ENCODE measurements around the gene ATF6B. TPM values are rescaled to one million over a fixed set of nuclear protein-coding genes. Genes with fewer than 3 reads are reported as not detected.

Gene ATF6B
- total RNA-seq, 1 donor = 27.5 TPM

- DNase-seq (ENCODE audit: insufficient read length, low spot score, missing footprints) = peak; percentile 92
Measured at GRCh38 chr6:32114796-32115195, 13.2 kb downstream of the ATF6B start.

DNA sequence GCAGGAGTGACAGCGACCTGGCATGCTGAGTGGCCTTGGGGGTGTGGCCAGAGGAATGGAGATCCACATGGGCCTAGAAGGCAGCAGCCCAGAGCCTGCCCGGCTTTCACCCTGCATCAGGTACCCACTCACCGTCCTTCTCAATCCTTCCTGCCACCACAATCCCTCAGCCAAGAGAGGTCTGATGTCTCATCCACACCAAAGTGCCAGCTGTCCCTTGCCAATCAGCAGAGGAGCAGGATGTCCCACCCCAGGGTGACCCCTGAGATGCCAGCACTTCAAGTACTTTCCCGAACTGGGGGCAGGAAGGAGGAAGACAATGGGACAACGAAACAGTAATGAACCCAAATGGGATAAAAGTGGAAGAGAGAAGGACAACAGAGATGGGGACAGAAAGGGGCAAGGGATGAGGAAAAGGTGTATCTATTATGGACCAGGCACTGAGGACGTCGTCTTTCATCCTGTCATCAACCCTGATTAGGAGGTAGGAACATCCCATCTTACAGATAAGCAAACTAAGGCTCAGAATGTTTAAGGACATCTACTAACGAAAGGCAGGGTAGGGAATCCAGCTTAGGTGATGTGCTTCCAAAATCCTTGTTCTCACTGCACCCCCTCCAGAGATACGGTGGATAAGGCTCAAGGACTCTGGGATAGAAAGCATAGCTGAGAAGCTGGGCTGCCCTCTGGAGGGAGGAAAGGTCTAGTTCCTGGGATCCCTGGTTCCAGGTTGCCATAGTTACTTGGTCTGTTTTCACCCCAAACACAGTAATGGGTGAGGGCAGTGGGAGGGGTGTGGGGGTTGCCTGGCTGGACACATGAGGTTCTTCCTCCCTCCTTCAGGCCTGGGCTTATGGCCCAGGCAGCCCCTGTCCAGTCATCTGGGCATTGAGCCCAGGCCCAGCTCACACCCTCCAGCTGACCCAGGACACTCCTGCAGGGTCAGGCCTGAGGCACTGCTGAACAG lies 14.4 kb downstream of the ATF6B start:
- Histone ChIP-seq H4K20me1 (ENCODE audit: insufficient read depth, low read length) (peaks cover 5% of the 10 kb centered on the region), H3K79me2 (ENCODE audit: insufficient read depth, low read length) (no peaks in the 10 kb centered on the region), H3K4me2 (ENCODE audit: insufficient read depth, low read length) (peak overlapping the region; percentile 31), H3K4me3 (ENCODE audit: insufficient read depth, low read length) (no peak overlapping the region), H3K27me3 (ENCODE audit: insufficient read depth, low read length) (peaks cover 19% of the 10 kb centered on the region), H3K36me3 (ENCODE audit: insufficient read depth, low read length) (peaks cover 22% of the 10 kb centered on the region), H3K4me1 (ENCODE audit: insufficient read depth, low read length) (peaks cover 26% of the 10 kb centered on the region), H3K9me3 (ENCODE audit: low read depth, low read length) (no peaks in the 10 kb centered on the region), H2AFZ (ENCODE audit: low read length) (no peak overlapping the region), H3K27ac (ENCODE audit: low read depth, low read length) (peak overlapping the region; percentile 86)
- TF ChIP-seq, protein P1, sequence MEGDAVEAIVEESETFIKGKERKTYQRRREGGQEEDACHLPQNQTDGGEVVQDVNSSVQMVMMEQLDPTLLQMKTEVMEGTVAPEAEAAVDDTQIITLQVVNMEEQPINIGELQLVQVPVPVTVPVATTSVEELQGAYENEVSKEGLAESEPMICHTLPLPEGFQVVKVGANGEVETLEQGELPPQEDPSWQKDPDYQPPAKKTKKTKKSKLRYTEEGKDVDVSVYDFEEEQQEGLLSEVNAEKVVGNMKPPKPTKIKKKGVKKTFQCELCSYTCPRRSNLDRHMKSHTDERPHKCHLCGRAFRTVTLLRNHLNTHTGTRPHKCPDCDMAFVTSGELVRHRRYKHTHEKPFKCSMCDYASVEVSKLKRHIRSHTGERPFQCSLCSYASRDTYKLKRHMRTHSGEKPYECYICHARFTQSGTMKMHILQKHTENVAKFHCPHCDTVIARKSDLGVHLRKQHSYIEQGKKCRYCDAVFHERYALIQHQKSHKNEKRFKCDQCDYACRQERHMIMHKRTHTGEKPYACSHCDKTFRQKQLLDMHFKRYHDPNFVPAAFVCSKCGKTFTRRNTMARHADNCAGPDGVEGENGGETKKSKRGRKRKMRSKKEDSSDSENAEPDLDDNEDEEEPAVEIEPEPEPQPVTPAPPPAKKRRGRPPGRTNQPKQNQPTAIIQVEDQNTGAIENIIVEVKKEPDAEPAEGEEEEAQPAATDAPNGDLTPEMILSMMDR (IDR thresholded peaks at IDR 0.05; ENCODE audit: extremely low read depth, low read depth, low read length) = peak; percentile 85
- peak; percentile 98 for DNase-seq (ENCODE audit: insufficient read length, low spot score, missing footprints)

More at GRCh38 chr6:32114796-32115195, 13.2 kb downstream of the ATF6B start:
- Histone ChIP-seq H3K27me3 (ENCODE audit: insufficient read depth, low read length) (peaks cover 9% of the 10 kb centered on the region), H3K4me3 (ENCODE audit: insufficient read depth, low read length) (no peak overlapping the region), H4K20me1 (ENCODE audit: insufficient read depth, low read length) (no peaks in the 10 kb centered on the region), H3K4me2 (ENCODE audit: insufficient read depth, low read length) (peak overlapping the region; percentile 60), H3K9me3 (ENCODE audit: low read depth, low read length) (no peaks in the 10 kb centered on the region), H3K27ac (ENCODE audit: low read depth, low read length) (peak overlapping the region; percentile 86), H3K79me2 (ENCODE audit: insufficient read depth, low read length) (no peaks in the 10 kb centered on the region), H2AFZ (ENCODE audit: low read length) (no peak overlapping the region), H3K36me3 (ENCODE audit: insufficient read depth, low read length) (peaks cover 24% of the 10 kb centered on the region), H3K4me1 (ENCODE audit: insufficient read depth, low read length) (peaks cover 31% of the 10 kb centered on the region)
- TF ChIP-seq, protein P1 (IDR thresholded peaks at IDR 0.05; ENCODE audit: extremely low read depth, low read depth, low read length) = no peak

DNA sequence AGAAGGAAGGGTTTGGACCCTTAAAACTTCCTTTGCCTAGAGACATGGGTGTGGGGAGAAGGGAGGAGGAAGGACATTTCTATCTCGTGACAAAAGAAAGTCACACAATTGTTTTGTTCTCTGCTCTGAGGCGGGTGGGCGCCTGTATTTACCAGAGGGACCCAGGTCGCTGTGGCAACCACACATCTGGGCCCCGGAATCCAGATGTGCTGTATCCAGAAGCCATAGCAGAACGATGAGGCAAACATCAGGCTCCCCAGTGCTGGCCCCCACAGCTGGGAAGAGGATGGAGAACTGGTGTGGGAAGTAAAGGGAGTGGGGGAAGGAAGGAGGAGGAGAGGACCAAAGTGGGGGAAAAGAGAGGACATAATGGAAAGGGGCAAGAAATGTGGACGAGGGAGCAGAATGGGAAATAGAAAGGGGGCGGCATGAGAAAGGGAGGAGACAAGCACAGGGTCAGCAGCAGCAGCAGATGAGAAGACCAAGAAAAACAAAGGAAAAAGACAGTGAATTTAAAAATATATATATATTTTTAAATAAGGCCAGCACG lies 15.5 kb downstream of the ATF6B start:
- Histone ChIP-seq H3K79me2 (ENCODE audit: insufficient read depth, low read length) (no peaks in the 10 kb centered on the region), H3K4me2 (ENCODE audit: insufficient read depth, low read length) (no peak overlapping the region), H3K9me3 (ENCODE audit: low read depth, low read length) (no peaks in the 10 kb centered on the region), H3K4me3 (ENCODE audit: insufficient read depth, low read length) (no peak overlapping the region), H3K27ac (ENCODE audit: low read depth, low read length) (no peak overlapping the region), H4K20me1 (ENCODE audit: insufficient read depth, low read length) (peaks cover 7% of the 10 kb centered on the region), H3K4me1 (ENCODE audit: insufficient read depth, low read length) (peaks cover 36% of the 10 kb centered on the region), H3K27me3 (ENCODE audit: insufficient read depth, low read length) (peaks cover 23% of the 10 kb centered on the region), H3K36me3 (ENCODE audit: insufficient read depth, low read length) (peaks cover 15% of the 10 kb centered on the region), H2AFZ (ENCODE audit: low read length) (no peak overlapping the region)
- no peak for DNase-seq (ENCODE audit: insufficient read length, low spot score, missing footprints)
- TF ChIP-seq, protein P1 (IDR thresholded peaks at IDR 0.05; ENCODE audit: extremely low read depth, low read depth, low read length) = no peak
